KMS-11 (cell line): ENCODE results near the gene ZBTB25.

Experiments
- H2AFZ ChIP-seq: fragments of 200-600 bp; sonication (generic); 2 replicates; pipeline ENCODE4 v1.6.1; 2016; ENCODE audit warnings: antibody characterized with exemption, mixed run types, low read depth
- H3K27ac ChIP-seq: fragments of 200-600 bp; sonication (generic); 2 replicates; pipeline ENCODE4 v1.6.1; 2016; ENCODE audit warnings: mild to moderate bottlenecking, mixed run types
- H3K27me3 ChIP-seq: fragments of 200-600 bp; sonication (generic); 2 replicates; pipeline ENCODE4 v1.6.1; 2017; ENCODE audit warnings: mild to moderate bottlenecking, low read depth, mixed run types, moderate library complexity; ENCODE audit not compliant: insufficient read depth
- H3K36me3 ChIP-seq: fragments of 200-600 bp; sonication (generic); 2 replicates; pipeline ENCODE4 v1.6.1; 2017; ENCODE audit warnings: mild to moderate bottlenecking, mixed run types; ENCODE audit not compliant: insufficient read depth
- H3K4me1 ChIP-seq: fragments of 200-600 bp; sonication (generic); 2 replicates; pipeline ENCODE4 v1.6.1; 2016; ENCODE audit warnings: mild to moderate bottlenecking, low read depth, mixed run types; ENCODE audit not compliant: poor library complexity, severe bottlenecking
- H3K4me2 ChIP-seq: fragments of 200-600 bp; sonication (generic); 2 replicates; pipeline ENCODE4 v1.7.0; 2016; ENCODE audit warnings: mild to moderate bottlenecking, mixed run types
- H3K4me3 ChIP-seq: fragments of 200-600 bp; sonication (generic); IDR thresholded peaks from 2 replicates; pipeline ENCODE4 v1.6.1; 2017; ENCODE audit warnings: low read depth, low read length, mixed read lengths; ENCODE audit not compliant: insufficient read depth
- H3K79me2 ChIP-seq: fragments of 200-600 bp; sonication (generic); 2 replicates; pipeline ENCODE4 v1.6.1; 2016; ENCODE audit warnings: low read depth, mixed run types; ENCODE audit not compliant: insufficient read depth
- H3K9ac ChIP-seq: fragments of 200-600 bp; sonication (generic); 2 replicates; pipeline ENCODE4 v1.6.1; 2016; ENCODE audit warnings: mild to moderate bottlenecking, mixed run types
- H4K20me1 ChIP-seq: fragments of 200-600 bp; sonication (generic); 2 replicates; pipeline ENCODE4 v1.6.1; 2016; ENCODE audit warnings: mild to moderate bottlenecking, mixed run types; ENCODE audit not compliant: insufficient read depth
- CTCF ChIP-seq: fragments of 200-600 bp; sonication (generic); conservative IDR thresholded peaks from 2 replicates; pipeline ENCODE4 v1.6.1; 2017; ENCODE audit warnings: low read depth, mild to moderate bottlenecking, antibody characterized with exemption, low read length, moderate library complexity, mixed read lengths

Gene ZBTB25

GRCh38 chr14:64407329-64407728 lies 96.3 kb downstream of the ZBTB25 start:
- Histone ChIP-seq H3K4me3 (no peak overlapping the region), H3K9ac (no peak overlapping the region), H2AFZ (no peak overlapping the region), H3K4me1 (no peaks in the 10 kb centered on the region), H3K27me3 (no peaks in the 10 kb centered on the region), H3K36me3 (no peaks in the 10 kb centered on the region), H3K27ac (no peak overlapping the region), H3K79me2 (peaks cover 6% of the 10 kb centered on the region; the same call in 1 of the 2 replicates), H3K4me2 (no peak overlapping the region), H4K20me1 (no peaks in the 10 kb centered on the region)
- no peak for TF ChIP-seq CTCF

- H4K20me1 ChIP-seq: no peaks in the 10 kb centered on the region
- H3K27ac ChIP-seq: no peak overlapping the region
- H3K79me2 ChIP-seq: peaks cover 6% of the 10 kb centered on the region; the same call in 1 of the 2 replicates
- no peak for TF ChIP-seq CTCF
- 0 out of 2 replicates have a peak, but pooled peaks cover 3% of the 10 kb centered on the region for H3K36me3 ChIP-seq
- no peaks in the 10 kb centered on the region for H3K27me3 ChIP-seq
- H2AFZ ChIP-seq: no peak overlapping the region
- no peak overlapping the region for H3K9ac ChIP-seq
- H3K4me3 ChIP-seq: no peak overlapping the region
- no peak overlapping the region for H3K4me2 ChIP-seq
- no peaks in the 10 kb centered on the region for H3K4me1 ChIP-seq
Observed at GRCh38 chr14:64405295-64405694, 98.3 kb downstream of the ZBTB25 start.

GRCh38 chr14:64401949-64402348 lies 101.7 kb downstream of the ZBTB25 start:
- Histone ChIP-seq H3K27me3 (no peaks in the 10 kb centered on the region), H2AFZ (no peak overlapping the region), H3K4me2 (no peak overlapping the region), H3K9ac (no peak overlapping the region), H3K27ac (no peak overlapping the region), H3K79me2 (peaks cover 6% of the 10 kb centered on the region; the same call in 1 of the 2 replicates), H3K36me3 (0 out of 2 replicates have a peak, but pooled peaks cover 3% of the 10 kb centered on the region), H3K4me3 (no peak overlapping the region), H3K4me1 (no peaks in the 10 kb centered on the region), H4K20me1 (no peaks in the 10 kb centered on the region)
- TF ChIP-seq CTCF: no peak

- Histone ChIP-seq H4K20me1 (no peaks in the 10 kb centered on the region), H2AFZ (no peak overlapping the region), H3K4me2 (no peak overlapping the region), H3K27ac (no peak overlapping the region), H3K36me3 (0 out of 2 replicates have a peak, but pooled peaks cover 3% of the 10 kb centered on the region), H3K4me1 (no peaks in the 10 kb centered on the region), H3K79me2 (peaks cover 6% of the 10 kb centered on the region; the same call in 1 of the 2 replicates), H3K27me3 (no peaks in the 10 kb centered on the region), H3K4me3 (no peak overlapping the region), H3K9ac (no peak overlapping the region)
- TF ChIP-seq CTCF: no peak
Observed at GRCh38 chr14:64400829-64401459, 102.7 kb downstream of the ZBTB25 start.
